ENCODE measurements around the gene POMZP3.
"Not testable (repeated sequence)": the region's sequence is repeated elsewhere in the genome, so short reads cannot be mapped to it uniquely, and the experiment has no call there.

The POMZP3 gene

DNA sequence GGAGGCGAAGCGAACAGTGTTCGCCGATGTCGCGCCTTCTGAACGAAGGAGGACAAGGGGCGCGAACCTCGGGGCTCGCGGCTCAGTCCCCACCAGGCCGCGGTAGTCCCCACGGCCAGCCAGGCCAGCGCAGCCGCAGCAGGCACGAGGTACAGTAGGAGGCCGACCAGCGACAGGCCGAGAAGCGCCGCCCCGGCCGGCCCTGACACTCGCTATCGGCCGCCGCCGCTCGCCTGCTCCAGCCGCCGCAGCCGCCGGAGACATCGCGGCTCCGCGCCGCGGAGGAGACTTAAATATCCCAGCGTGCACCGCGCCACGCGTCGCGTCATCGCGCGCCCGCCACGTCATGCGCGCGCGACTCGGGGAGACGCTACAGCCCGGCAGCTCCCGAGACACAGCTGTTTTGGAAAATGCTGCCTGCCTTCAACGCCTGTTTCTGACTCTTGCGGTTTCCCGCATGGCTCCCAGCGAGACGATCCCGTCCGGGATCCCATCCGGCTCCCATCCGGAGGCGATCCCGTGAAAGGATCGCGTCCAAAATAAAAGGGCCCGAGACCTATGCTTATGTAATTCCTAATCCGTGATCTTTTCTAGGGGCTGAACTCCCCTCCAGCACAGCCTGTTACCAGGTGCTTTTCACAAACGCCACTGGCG, at the start of gene POMZP3:
Gene POMZP3 (minus strand): TSS at position 291 of the 654 bp plus-strand sequence. CDS start 1,215 bp downstream, outside the sequence.
- peak in 1 of 2 donors; percentile 49 for DNase-seq

DNA sequence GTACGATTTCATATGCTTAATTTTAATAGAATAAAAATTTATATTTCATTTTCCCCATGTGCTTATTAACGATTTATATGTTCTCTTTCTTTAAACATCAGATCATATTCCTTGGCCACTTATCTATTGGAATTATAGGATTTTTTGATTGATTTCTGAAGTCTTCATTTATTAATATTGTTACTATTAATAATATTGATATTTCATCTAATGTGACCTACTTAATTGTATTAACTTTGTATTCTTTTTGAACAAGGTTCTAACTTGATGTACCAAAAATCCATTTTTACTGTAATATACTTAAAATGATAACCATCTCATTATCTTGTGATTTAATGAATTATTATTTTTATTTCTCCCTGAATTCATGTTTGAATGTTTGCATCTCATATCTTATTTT, 48.7 kb upstream of the POMZP3 start:
- not testable (repeated sequence) for DNase-seq

DNA sequence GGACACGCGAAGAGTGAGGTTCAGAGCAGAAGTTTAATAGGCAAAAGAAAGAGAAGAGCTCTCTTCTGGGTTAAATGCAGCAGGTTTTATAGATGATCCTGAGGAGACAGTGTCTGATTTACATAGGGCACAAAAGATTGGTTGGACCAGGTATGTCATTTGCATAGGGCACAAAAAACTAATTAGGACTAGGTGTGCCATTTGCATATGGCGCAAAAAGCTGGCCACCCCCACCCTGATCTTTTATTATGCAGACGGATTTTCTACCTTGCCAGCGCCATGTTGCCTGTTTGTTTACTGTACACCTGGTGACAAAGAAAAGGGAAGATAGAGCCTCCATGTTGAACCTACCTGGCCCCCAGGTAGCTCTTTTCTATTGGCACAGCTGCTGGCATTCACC, 46.3 kb upstream of the POMZP3 start:
- DNase-seq: not testable (repeated sequence)

DNA sequence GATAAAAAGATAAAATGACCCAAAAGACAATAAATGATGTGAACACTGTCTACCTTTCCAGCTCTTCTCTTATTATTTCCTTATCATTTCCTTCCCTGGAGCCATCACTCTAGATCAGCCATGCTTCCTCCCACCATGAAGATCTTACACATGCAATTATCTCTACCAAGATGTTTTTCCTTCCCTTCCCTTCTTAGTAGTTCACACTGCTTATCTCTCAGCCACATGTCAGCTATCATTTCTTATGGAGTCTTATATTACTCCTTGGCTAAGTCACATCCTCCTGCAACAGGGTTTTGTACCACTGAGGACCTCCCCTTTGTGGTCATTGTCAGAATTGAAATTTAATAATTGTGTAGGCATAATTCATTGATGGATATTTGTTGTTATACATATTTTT, 32.1 kb upstream of the POMZP3 start:
- not testable (repeated sequence) for DNase-seq

DNA sequence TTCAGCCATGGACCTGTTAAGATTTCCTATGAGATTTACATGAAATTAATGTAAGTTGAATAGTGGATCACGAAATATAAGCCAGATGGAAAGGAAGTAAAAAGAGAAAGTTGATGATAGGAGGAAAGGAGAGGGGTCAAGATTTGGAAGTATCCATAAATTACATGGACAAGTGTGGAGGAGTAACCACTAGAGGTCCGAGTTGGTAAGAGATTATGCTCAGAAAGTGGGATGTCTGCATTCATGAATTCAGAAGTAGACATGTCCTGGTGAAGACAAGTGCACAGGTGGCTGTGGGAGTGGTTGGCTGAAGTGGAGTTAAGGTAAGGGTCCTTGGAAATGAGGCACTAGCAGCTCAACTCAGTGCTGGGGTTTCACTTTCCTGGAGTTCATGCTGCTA, 29.3 kb upstream of the POMZP3 start:
- DNase-seq: not testable (repeated sequence)

DNA sequence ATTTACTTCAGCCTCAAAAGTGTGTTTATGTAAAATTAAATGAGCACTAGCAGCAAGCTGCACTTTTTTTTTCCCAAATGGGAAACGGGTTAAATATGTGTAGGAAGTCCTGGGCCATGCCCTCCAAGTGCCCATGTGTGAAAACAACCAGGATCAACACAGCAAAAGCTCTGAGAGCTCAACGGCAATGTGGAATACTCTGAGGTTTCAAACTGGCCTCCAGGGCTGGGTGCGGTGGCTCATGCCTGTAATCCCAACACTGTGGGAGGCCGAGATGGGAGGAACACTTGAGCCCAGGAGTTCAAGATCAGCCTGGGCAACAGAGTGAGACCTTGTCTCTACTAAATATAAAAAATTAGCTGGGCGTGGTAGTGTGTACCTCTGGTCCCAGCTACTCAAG, 15.5 kb upstream of the POMZP3 start:
- DNase-seq: not testable (repeated sequence)

DNA sequence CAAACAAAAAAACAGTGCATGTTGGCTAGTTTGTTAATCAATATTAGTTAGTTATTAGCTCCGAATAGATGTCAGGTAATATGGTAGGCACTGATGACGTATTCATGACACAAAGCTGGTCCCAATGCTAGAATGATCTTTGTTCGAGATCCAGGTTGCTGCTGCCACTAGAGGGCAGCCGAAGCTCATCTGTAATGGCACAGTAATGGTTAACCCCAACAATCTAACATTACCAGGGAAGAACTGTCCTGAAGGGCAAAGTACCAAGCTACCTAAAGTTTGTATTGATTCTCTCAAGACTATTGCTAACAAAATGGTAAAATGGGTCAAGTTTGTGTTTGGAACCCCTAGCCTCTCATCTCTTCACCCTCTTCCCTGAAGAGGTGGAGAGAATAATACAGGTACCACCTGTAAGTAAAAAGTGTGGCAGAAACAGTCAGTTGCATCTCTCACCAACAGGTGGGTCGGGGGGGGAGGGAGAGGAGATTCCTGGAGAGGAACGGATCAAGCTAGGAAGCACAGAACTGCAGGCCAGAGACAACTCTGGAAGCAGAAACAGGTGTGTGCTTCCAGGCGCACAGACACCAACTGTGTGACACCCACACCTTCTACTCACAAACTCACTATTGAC, 10.1 kb upstream of the POMZP3 start:
- peak in 1 of 2 donors; percentile 26 for DNase-seq

DNA sequence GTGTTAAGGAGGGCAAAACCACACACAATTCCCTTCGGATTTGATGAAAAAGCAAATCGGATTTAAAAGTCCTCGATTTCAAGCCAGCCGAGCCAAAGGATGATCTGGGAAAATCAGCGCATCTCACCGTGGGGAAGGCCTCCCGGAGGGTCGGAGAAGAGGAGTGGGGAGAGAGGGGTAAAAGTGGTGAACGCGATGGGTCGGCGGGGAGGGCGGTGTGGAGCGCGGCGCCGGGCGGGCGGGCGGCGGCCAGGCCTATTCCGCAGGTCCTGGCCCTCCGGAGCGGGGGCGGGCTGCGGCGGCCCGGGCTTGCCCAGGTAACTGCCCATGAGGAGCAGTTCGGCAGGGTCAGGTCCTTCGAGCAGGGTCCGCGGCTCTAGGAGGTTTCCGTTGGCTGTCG, 498 bp downstream of the POMZP3 start:
- peak in 1 of 2 donors; percentile 25 for DNase-seq

DNA sequence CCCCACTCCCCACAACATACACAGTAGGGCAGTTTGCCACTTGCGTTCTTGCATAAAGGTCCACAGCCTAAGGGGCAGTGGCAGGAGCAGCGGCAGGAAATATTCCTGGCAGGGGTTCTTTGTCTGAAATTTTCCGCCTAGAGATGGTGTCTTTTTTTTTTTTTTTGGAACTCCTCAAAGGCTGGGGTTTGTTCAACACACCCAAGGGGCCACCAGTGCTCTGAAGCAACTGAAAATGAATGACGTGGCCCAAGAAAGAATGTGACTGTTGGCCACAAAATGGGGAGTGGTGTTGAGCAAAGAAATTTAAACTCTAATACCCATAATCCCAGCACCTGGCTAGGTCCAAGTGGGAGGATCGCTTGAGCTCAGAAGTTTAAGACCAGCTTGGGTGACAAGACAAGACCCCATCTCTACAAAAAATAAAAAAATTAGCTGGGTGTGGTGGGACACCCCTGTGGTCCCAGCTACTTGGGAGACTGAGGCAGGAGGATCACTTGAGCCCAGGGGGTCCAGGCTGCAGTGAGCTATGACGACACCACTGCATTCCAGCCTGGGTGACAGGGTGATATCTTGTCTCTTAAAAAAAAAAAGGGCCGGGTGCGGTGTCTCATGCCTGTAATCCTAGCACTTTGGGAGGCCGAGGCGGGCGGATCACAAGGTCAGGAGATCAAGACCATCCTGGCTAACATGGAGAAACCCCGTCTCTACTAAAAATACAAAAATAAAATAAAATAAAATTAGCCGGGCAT, 7.5 kb downstream of the POMZP3 start:
- not testable (repeated sequence) for DNase-seq

DNA sequence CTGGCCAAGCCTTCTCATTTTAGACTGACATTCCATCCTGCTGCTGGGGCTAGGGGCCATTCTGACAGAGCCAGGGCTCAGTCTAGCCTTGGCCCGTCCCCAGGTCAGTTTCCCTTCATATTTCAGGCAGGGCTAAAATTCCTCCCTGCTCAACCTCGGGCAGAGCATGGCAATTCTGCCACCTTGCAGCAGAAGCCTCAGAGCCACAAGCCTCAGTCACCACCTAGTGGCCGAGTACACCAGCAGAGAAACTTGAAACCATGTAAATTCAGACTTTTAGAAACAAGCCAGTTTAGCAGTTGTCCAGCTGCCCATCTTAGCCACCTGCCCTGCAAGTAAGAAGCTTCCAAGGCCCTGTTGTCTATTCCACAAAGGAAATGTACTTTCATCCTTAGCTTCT, 13.3 kb downstream of the POMZP3 start:
- DNase-seq: peak in 1 of 2 donors; percentile 24

DNA sequence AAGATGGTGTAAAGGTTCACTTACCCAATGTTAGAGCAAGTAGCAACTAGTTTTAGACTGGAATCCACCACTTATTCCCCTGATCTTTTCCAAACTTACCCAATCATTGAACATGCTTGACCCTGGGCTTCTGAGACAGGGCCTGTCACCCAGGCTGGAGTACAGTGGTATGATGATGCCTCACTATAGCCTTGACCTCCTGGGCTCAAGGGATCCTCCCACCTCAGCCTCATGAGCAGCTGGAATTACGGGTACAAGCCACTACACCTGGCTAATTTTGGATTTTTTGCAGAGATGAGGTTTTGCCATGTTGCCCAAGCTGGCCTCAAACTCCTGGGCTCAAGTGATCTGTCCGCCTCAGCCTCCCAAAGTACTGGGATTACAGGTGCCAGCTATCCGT, 14.8 kb downstream of the POMZP3 start:
- DNase-seq: not testable (repeated sequence)

DNA sequence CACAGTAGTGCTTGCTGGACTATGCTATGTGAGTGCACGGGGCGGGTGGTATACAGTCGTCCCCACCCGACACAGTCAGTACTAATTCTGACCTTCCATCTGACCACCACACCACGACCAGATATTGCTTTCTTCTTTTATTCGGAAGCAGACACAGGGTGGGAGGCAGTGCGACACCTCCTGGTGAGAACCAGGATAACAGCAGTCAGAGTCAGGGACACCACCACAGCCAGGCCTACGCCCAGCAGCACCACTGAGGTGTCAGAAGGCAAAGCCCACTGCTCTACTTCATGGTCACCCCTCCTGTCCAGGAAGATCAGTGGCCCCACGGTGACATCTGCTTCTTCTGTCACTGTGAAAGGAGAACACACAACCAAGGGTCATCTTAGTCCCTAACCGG, 17.2 kb downstream of the POMZP3 start:
- DNase-seq: not testable (repeated sequence)

DNA sequence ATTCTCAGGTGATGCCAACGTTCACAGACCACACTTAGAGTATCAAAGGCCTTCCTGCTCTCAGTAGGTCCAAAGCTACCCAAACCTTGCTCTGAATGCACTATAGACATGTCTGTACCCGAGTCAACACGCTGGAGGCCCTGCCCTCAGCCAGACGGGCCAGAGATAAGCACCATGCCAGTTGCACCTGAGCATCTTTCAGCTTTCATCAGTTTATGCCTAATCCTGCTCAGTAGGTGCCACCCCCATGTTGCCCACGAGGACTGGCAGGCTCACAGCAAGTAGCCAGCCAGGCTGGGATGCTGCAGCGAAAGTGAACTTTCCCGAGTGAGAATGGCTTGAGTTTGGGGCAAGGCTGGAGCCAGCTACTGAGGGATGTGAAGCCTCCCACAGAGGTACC, 18.6 kb downstream of the POMZP3 start:
- DNase-seq: not testable (repeated sequence)

DNA sequence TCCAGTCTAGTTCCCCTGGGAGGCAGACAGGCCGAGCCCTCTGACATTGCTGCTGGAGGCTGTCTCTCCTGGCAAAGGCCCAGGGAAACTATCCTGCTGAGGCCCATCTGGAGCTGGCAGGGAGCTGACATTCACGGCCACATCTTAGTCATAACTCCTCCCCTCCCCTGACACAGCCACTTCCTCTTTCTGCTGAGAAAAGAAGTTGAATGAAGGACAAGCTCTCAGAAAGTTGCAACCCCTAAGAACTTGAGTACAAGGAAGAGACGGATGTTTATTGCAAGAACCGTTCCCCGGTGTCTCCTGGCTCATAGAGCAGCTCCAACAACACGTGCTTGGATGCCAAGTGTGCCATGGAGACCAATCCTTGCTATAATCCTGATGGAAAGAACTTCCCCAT, 21.1 kb downstream of the POMZP3 start:
- peak; percentile 51 to 74 for DNase-seq

DNA sequence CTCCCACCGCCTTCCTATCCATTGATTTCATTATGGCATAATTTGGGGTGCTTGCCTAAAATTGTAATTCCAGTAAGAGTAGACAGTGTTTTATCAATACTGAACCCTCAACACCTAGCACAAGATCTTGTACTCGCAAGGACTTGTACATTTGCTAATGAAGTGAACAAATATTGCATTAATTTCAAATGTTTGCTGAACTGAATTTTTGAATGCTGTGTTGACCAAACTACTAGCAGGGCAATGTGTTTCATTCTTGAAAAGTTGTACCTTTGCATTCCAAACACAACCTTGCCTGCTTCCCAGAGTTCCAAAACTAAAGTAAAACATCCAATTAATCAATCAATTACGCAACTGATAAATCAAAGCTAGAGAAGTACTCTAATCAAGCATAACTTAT, 26.4 kb downstream of the POMZP3 start:
- not testable (repeated sequence) for DNase-seq

DNA sequence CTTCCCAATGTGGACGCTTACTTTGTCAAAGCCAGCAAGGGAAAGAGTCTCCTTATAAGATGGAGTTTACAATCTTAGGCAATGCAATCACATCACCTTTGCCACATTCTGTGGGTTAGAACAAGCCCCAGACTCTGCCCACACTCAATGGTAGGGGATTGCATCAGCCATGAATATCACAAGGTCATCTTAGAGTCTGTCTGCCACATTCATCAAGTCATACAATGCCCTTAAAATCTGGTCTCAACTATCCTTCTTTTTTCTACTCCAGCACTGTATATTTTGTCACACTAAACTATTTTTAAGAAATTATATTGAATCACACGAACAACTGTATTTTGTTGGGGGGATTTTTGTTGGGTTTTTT, 27.0 kb downstream of the POMZP3 start:
- not testable (repeated sequence) for DNase-seq

DNA sequence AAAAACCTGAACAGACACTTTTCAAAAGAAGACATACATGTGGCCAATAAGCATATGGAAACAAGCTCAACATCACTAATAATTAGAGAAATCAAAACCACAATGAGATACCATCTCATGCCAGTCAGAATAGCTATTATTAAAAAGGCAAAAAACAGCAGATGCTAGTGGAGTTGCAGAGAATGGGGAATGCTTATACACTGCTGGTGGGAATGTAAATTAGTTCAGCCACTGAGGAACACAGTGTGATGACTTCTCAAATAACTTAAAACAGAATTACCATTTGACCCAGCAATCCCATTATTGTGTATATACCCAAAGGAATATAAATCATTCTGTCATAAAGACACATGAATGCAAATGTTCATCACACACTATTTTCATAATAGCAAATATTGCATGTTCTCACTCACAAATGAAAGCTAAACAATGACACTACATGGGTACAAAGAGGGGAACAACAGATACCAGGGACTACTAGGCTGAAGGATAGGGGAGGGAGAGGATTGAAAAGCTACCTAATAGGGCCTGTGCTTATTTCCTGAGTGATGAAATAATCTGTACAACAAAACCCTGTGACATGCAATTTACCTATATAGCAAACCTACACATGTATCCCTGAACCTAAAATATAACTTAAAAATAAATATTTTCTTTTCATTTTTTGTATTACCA, 28.4 kb downstream of the POMZP3 start:
- DNase-seq: not testable (repeated sequence)

DNA sequence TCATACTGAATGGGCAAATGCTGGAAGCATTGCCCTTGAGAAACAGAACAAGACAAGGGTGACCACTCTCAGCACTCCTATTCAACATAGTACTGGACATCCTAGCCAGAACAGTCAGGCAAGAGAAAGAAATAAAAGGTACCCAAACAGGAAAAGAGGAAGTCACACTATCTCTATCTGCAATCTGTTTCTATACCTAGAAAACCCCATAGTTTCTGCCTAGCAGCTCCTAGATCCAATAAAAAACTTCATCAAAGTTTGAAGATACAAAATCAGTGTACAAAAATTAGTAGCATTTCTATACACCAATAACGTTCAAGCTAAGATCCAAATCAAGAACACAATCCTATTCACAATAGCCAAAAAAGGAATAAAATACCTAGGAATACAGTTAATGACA, 29.8 kb downstream of the POMZP3 start:
- DNase-seq: not testable (repeated sequence)

DNA sequence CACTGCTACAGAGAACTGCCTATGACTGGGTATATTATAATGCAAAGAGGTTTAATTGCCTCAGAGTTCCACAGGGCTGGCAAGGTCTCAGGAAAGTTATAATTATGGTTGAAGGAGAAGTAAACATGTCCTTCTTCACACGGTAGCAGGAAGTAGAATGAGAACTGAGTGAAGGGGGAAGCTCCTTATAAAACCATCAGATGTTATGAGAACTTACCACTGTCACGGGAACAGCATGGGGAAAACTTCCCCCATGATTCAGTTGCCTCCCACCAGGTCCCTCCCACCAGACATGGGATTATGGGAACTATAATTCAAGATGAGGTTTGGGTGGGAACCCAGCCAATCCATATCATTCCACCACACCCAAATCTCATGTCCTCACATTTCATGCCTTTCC, 34.4 kb downstream of the POMZP3 start:
- DNase-seq: not testable (repeated sequence)

DNA sequence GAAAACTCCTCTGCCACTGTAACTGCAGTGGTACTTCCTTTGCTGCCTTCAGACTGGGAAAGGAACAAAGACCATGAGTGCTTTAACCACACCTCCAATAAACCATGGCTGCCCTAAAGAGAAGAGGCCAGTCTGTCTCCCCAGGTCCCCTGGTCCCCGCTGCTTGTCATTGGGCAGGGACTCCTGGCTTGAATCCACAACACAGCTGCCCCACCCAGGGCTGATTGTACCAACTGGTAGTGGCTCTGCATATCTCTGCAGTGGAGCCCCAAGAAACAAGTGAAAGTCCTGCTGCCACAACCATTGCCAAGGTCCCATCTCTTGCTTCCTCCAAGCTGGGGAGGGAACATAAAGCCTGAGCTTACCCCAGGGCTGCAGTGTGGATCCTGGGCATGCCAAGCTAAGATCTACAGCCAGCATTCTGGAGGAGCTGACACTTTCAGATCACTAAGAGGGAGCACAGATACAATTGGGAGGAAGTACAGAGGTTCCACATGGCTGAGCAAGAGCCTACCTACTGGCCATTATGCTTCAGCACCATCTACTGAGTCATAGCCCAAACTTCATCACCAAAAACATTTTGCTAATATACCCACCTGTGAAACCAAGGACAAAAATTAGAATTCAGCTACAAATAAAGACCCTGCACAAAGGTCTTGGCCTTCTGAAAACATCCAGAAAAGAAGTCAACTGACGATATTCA, 35.3 kb downstream of the POMZP3 start:
- not testable (repeated sequence) for DNase-seq

DNA sequence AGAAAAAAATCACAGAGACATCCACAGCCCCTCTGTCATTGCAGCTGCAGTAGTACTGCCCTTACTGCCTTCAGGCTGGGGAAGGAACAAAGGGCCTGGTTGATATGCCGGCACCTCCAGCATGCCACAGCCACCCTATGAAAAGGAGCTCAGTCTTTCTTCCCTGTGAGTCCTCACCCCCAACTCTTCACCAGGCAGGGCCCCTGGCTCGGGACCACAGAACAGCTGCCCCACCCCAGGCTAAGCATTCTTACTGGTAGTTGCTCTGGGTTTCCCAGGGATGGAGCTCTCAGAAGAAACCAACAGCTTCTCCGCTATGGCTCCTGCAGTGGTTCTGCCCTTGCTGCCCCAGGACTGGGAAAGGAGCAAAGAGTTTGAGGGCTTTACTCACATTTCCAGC, 36.0 kb downstream of the POMZP3 start:
- not testable (repeated sequence) for DNase-seq

DNA sequence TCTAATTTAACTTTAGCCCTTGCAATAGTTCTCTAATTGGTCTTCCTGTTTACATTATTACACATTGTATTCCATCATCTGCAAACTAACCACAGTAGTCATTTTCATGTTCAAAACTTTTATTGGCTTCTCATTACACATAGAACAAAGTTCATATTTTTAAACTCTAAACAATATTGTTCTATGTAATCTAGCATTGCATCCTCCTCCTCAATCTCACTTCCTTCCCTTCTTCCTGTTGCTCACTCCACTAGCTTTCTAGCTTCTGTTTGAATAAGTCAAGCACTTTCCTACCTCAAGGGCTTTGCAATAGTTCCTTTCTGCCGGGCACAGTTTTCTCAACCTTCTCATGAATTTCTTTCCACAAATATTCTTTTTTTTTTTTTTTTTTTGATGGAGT, 38.5 kb downstream of the POMZP3 start:
- not testable (repeated sequence) for DNase-seq
